A172 (cell line): ENCODE data around the gene AKTIP. TPM values are rescaled to one million over a fixed set of nuclear protein-coding genes. Genes with fewer than 3 reads are reported as not detected.
A peak's percentile ranks its signal among the peaks of the same experiment; 100 is the strongest.
"Not testable (repeated sequence)": the region's sequence is repeated elsewhere in the genome, so short reads cannot be mapped to it uniquely, and the experiment has no call there.

Experiments used
- DNase-seq: peaks from one replicate; pipeline ENCODE4 v3.0.0-alpha.2; 2015; ENCODE audit warnings: low spot score
- total RNA-seq: library from RNA; depleted of rRNA; stranded (reverse); fragments of >200 nt; shearing (Covaris generic); gene quantifications from 2 replicates; pipeline ENCODE4 v1.2.3, GENCODE V29; 2014

The AKTIP gene
- total RNA-seq, 1 experiment from 2014 or later, result 40.0 TPM

DNA sequence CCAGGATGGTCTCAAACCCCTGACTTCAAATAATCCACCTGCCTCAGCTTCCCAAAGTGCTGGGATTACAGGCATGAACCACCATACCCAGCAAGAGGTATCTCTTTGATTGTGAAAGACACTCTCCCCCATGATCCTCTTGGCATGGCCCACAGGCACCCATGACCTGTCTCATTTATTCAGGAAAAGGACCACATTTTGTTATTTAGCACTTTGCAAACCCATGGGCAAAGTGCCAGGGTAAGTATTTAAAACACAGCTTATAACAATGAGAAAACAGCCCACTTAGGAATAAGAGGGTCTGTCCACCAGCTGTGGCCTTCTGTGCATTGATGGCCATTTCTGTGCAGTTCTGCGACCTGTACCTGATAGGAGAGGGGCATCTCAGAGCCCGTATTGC, 12.8 kb upstream of the AKTIP start:
- DNase-seq, result no peak

DNA sequence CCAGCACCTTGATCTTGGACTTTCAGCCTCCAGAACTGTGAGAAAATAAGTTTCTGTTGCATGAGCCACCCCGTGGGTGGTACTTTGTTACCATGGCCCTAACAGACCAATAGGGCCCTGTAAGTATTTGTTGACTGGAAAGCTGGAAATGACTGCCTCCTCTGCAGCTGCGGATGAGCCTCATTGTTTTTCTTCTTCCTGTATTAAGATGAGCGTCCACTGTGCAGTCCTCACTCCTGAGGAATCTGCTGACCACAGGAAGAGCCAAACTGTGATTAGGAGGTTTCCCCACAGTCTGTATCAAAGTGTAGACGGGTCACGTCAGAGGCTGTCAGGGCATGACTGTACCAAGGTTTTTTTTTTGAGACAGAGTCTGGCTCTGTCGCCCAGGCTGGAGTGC, 12.2 kb upstream of the AKTIP start:
- DNase-seq, result no peak

DNA sequence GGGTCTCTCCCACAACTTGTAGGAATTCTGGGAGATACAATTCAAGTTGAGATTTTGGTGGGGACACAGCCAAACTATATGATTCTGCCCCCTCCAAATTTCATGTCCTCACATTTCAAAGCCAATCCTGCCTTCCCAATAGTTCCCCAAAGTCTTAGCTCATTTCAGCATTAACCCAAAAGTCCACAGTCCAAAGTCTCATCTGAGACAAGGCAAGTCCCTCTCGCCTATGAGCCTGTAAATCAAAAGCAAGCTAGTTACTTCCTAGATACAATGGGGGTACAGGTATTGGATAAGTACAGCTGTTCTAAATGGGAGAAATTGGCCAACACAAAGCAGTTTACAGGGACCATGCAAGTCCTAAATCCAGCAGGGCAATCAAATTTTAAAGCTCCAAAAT, 9.8 kb upstream of the AKTIP start:
- not testable (repeated sequence) for DNase-seq

DNA sequence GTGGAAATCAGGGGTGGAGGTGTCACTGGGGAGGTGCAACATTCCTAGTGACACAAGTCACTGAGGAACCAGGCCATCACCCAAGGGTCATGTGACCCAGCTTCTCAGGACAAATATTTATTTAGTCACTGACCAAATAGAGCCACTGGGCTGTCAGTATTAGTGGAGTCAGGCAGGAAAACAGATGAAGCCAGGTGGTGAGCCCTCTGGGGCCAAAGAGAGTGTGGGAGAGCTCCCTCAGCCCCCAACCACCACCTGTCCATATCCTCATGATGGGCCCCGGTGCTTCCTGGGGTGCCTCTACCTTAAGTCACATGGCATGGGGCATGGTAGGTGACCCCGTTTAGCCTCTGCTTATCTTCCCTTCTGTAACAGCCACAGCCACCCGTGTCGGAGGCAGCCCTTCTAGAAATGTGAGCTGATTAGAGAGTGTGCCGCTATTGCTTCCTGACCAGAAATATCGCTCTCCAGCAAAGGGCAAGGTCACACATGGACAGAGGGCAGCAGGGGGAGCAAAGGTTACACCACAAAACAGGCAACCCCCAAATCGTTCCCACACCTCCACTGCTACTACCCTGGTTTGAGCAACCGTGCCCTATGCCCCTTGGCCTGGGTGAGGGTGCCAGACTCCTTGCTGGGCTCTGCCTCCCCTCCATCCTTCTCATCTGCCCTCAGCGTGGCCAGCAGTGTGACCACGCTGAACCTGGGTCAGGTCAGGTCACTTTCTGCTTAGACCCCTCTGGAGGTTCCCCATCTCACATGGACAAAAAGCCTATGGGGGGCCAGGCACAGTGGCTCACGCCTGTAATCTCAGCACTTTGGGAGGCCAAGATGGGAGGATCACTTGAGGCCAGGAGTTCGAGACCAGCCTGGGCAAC, 8.6 kb upstream of the AKTIP start:
- DNase-seq, result no peak

DNA sequence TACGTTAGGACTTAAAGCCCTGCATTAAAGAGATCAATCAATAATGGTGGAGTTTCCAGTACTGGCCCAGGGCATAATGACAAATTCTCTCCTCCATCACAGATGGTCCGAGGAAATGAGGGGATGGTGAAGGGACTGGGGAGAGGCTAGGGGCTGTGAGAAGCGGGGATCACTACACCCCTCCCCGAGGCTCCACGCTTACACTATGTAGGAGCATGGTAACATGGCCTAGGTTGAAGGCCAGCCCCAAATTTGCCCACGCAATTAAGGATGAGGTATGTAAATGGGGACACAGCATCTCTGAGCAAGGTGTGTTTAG, 8.0 kb upstream of the AKTIP start:
- DNase-seq, result no peak

DNA sequence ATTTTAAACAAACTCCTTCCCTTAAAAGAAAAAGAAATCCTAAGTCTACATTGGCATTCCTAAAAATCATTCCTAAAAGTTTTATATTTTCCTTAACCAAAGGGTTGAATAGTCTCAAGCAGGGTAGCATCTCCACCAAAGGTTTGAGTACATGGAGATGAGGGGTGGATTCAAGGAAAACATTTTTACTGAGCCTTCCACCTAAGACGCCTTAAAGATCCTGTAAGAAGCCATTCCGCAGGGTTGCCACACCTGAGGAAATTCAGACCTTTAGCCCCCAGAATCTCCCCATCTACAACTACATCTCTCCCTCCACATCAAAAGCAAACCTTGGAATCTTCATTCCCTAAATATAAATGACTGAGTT, 7.7 kb upstream of the AKTIP start:
- no peak for DNase-seq

DNA sequence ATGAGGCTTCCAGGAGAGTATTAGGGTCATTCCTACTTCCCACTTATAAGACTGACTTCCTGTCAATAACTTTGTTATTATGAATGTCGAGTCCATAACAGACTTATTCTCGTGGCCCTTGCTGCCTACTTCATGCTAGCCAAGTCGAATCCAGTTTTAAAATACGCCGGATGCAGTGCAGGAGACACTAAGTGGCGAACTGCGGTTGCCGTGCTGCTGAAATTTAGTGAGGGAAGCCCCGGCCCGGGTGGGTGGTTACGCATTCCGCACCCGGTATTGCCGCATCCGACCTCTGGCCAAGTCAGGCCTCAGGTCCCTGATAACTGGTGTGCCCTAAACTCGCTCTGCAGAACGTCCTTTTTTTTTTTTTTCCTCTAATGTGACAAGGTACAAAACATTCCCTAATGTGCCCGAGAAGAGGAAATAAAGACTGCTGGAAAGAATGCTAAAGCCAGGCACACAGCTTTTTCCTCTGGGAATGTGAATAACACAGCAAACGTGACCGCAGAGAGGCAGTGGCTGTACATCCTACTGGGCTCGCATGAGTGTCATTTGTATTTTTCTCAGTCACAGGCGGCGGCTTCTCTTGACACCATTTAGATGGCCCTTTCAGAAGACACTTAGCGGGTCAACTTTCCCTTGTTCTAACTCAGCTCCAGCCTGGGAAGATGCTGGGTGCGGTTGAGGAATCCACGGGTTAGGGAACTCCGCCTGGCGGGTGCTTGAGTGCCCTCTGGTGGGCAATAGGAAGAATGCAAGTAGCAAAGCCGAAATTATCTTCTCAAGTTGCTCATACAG, 7.1 kb upstream of the AKTIP start:
- DNase-seq, result peak; percentile 60

DNA sequence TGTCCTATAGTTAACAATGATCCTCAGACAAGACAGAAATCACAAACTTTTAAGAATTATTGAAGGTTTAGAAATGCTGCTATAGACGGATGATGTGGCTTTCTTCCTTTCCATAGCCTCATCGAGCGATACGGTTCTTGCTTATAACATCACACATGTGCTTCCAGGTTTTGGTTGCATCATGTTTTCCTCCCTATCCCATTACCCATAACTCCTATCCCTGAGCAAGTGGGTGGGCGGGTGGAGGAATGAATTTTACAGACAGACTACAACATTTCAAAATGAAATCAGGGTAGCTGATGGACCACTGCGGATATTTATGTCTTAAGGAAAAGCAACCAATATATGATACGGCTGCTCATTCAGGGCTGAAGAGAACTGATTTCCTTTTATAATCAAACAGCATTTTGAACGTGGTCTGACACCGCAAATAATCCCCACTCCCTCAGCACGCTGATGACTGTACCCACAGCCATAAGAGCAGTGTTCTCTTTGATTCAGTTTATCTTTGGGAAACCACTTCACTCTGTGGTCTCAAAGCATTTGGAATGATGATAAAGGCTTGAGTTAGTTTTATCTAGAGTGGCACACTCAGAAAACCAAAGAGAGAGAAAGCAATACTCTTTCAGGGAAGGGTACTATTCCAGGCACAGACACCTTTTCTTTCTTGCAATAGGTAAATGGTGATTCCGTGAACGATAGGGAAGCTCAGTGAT, 4.6 kb upstream of the AKTIP start:
- DNase-seq, result no peak

DNA sequence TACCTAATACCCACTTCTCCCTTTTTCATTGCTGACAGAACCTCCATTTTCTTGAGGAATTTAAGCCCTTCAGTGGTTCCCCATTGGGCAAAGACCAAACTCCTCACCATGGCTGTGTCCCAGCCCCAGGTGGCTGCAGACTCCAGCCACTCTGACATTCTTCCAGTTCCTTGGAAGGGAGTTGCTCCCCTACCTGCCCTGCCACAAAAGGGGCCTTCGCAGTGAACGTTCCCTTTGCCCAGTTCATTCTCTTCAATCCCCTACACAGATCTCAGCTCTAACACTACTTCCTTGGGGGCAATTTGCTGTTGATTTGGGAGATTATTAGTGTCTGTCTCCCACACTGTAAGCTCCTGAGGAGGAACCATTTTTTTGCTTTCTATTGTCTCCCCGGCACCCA, 3.2 kb upstream of the AKTIP start:
- DNase-seq, result no peak

DNA sequence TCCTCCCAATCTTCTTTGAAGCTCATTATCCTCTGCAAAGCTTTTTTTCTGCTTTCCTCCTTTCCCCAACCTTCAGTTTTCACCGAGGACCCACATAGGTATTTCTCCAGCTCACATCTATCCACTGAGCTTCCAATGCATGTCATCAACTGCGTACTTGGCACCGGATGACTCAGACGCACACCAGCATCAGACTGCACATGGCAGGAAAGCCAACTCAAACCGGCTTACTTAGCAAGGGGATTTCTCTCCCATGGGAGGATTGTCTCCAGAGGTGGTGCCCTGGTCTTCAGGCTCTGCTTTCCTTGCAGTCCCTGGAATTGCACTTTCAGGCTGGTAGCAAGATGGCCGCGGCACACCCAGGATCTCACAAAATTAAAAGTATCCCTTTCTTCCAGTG, 1.7 kb upstream of the AKTIP start:
- peak; percentile 38 for DNase-seq

DNA sequence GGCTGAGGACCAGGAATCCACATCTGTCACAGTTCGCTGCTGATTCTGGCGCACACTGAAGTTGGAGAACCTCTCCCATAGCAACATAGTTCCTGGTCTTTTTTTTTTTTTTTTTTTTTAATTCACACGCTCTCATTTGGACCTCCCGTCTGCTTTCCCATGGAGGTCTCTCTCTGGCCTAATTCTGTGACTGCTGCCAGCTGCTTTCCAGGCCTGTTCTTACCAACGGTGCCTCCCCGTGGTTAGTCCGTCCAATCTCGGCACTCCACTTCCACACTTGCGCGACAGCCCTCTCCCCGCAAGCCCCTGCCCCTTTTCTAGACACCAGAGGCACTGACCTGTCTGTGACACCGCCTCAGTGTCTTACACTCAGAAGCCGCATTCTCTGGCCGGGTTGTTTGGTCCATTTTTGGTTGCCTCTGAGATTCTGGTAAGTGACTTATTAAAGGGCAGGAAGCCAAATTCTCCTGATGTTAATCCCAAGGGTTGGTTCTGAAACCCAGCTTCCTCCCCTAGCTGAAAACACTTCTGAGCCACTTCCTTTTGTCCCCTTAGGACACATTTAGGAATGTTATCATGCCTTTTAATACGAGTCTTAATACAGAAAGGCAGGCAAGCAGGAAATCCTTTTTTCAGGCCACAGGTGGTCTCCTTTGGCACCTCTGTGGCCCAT, 1.1 kb upstream of the AKTIP start:
- peak; percentile 29 for DNase-seq

DNA sequence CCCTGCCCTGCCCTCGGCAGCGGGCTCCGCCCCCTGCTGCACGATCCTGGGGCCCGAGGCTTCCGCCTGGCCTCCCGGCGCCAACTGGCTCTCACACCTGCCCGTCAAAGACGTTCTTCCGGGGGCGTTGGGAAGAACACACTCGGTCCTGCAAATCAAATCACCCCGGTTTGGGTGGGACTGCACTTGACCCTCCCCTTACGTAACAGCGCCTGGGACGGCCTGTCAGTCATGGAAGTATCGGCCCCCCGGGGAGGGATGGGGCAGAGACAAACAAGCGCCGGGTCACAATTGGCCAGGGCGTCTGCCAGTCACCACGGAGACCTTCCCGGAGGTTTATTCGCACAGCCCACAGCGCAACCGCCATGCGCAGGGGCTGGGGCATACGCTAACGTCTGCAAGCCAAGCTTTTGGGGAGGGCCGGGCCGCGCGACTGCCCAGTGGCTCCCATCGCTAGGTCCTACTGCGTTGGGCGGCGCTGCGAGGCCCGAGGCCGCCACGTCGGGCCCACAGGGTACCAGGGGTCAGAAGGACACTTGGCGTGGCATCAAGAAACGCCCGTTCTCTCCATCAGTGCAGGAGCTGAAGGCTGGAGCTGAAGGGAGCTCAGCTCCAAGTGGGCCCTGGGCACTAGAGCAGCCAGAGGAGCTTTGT, 388 bp upstream of the AKTIP start:
- peak; percentile 100 for DNase-seq

DNA sequence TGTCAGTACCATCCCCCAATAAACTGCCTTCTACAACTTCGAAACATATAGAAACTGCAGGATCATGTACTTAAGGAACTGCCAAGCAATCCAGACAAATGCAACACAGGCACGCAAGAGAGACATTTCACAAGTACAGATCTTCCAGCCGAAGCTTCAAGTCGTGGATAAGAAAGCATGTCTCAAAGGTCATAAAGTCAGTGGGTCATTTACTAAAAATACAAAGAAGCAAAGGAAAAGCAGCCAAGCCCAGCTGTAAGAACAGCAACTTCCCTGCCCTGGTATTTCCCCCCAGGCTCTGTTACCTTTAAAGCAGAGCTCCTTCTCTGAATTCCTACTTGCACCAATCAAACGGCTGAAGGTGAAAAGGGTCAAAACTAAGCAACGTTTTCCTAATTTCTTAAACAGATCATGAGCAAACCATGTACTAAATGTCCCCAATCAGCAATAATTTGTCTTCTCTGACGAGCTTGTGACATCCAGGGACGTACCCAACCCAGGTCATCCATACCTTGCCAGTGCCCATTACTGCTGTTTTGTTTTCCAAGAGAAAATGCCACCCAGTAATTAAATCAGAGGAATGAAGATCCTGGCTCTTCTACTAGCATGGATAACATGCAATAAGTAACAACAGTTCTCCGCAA, 1.7 kb downstream of the AKTIP start:
- DNase-seq, result no peak

DNA sequence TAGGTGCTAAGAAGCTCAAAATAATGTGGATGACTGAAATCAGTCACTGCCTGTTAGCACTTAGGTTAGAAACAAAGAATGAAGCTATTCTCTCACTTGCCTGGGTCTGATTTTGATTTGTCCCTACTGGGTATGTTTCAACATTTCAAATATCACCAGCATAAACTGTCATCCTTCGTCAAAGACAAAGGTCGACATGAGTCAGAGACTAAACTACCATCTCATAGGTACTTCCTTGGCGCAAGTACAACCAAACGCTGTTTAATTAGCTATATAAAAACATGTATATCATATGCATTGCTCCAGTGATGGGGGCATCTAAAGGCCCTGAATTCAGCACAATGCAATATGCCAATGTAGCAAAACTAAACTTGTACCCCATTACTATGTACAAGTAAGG, 4.0 kb downstream of the AKTIP start:
- no peak for DNase-seq

DNA sequence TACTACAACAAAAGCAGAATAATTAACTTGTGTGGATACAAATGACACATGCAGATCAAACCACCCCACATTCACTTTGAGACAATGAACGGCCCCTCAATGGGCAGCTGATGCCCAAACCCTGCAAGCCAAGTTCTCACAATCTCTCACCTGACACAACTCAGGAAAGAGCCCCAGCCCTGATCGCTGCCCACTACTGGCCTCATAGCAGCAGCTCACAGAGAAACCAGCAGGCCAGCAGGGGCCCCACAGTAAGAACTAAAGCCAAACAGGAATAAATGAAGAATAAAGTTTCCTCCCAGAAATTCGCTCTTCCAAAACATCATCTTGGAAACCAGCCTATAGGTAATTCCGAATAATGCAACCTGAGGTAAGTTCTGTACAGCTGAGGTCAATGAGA, 7.7 kb downstream of the AKTIP start:
- no peak for DNase-seq

DNA sequence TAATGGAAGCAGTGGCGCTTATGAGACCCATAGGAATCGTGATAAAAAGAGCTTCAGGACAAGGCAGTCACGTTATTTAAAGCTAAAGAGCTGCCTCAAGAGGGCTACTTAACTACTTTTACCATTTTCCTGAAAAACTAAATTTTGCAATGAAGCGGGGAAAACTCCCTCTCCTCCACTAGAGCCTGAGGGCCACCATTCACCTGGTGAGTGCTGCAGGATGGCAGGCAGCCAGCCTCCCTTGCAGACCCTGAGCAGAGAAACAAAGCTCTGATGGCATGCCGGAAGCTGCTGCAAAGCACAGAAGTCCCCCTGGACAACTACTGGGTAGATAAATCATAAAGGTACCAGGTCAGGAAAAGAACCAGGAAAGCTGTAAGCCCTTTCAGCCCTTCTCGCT, 8.4 kb downstream of the AKTIP start:
- DNase-seq, result no peak

DNA sequence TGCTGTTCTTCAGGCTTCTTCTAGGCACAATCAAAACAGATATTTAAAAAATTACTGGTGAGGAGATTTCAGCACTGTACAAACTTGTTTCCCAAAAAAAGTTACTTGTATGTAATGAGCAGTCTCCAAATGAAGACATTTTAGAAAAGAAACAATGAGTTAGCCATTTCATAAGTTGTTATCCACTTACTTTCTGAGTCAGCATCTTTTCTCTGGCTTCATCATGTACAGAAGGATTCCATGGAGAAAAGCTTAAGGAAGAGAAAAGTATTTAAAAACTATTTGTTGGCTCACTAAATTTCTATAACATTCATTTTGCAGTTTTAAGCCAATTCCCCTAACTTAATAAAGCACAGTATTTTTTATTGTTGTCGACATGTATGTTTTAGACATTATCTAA, 10.5 kb downstream of the AKTIP start:
- no peak for DNase-seq

DNA sequence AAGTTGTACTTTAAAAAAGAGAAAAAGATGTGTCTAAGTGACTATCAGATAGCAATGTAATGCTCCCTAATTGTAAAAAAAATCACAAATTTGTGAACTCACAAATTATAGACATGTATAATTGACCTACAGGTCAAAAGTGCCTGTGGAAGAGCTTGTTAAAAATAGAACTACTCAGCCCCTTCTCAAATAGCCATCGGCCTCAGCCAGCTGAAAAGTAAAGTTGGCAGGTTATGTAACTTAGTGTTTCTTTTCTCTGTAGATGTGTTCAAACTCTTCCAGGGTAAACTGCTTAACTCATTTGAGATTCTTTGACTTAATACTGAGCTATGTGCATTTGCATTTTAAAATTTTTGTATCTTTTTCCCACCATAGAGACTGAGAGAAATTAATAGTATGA, 13.3 kb downstream of the AKTIP start:
- no peak for DNase-seq

DNA sequence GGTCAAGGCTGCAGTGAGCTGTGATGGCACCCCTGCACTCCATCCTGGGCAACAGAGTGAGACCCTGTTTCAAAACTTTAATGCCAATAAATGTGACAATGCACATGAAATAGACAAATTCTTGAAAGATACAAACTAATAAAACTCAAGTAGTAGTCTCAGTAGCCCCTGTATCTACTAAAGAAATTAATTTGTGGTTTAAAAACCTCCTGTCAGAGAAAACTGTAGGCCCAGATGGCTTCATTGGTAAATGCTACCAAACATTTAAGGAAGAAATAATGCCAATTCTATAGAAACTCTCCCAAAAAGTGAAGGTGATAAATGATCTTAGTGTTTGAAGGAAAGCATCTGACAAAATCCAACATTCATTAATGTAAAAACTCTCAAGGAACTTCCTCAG, 16.8 kb downstream of the AKTIP start:
- DNase-seq, result no peak

DNA sequence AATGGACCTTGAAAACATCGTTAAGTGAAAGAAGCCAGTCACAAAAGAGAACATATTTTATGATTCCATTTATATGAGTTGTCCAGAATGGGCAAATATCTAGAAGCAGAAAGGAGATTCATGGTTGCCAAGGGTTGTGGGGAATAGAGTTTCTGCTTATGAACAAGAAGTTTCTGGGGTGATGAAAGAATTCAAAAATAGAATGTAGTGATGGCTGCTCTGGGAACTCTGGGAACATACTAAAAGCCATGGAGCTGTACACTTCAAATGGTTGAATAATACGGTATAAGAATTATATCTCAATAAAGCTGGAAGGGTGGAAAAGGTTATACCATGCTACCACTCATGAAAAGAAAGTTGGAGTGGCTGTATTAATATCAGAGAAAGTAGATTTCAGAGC, 18.5 kb downstream of the AKTIP start:
- no peak for DNase-seq

DNA sequence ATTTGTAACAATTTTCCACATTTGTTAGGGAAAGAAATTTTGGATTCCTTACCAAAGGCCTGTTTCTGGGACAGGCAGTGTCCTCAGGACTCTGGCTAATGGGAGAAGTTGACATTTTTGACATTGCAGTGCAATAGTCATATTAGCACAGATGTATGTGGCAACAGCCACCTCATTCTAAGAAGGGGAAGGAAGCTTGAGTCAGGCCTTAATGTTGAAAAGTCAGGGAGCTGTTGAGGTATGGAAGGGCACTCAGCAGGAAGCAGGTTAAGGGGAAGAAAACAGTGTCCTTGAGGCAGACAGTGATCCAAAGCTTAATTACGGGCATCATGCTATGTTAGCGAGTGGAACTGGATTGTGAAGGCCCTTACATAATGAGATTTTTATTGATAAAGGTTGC, 20.9 kb downstream of the AKTIP start:
- no peak for DNase-seq
